Right lobe of liver (tissue), 6 donors: ENCODE results near the gene NLRP9. TPM values are rescaled to one million over a fixed set of nuclear protein-coding genes. Genes with fewer than 3 reads are reported as not detected.

ENCODE experiments used
- ATAC-seq, 4 donors: fragments of 200-7000 bp; cut with Tn5 transposase; one replicate each; pipeline ENCODE4 v1.9.1; 2020; ENCODE audit warnings: mild to moderate bottlenecking in 4 of 4, moderate library complexity in 4 of 4
- DNase-seq, 3 donors: peaks; one replicate each; pipeline ENCODE4 v3.0.0-alpha.2; 2020
- H3K27ac ChIP-seq, 3 donors: fragments of 200-600 bp; one replicate each; pipeline ENCODE4 v1.8.0; 2022
- H3K27me3 ChIP-seq, 2 donors: fragments of 200-600 bp; one replicate each; pipeline ENCODE4 v1.8.0; 2022
- H3K36me3 ChIP-seq, 4 donors: fragments of 200-600 bp; sonication (generic) in 1 of 4; one replicate each; pipeline versions ENCODE4 v1.5.1 to v1.8.0; 2017 to 2022; ENCODE audit warnings: control low read depth in 1 of 4
- H3K4me1 ChIP-seq, 4 donors: fragments of 200-600 bp; sonication (generic) in 1 of 4; one replicate each; pipeline versions ENCODE4 v1.5.1 to v1.8.0; 2017 to 2022; ENCODE audit warnings: control low read depth in 1 of 4
- H3K4me3 ChIP-seq, 3 donors: fragments of 200-600 bp; one replicate each; pipeline ENCODE4 v1.8.0; 2022
- H3K9me3 ChIP-seq, 4 donors: fragments of 200-600 bp; sonication (generic) in 1 of 4; one replicate each; pipeline versions ENCODE4 v1.5.1 to v1.8.0; 2017 to 2022; ENCODE audit warnings: control low read depth in 1 of 4
- POLR2A ChIP-seq: fragments of 450-650 bp; IDR thresholded peaks from one replicate; pipeline ENCODE4 v1.6.1; 2017; ENCODE audit warnings: antibody characterized with exemption, mild to moderate bottlenecking
- WGBS: methylation state at CpG from one replicate; pipeline ENCODE4 v1.1.6; 2018; ENCODE audit warnings: low coverage, low lambda C conversion rate; ENCODE audit not compliant: insufficient coverage; ENCODE audit errors: missing lambda C conversion rate; 5-methylcytosine and 5-hydroxymethylcytosine counted together
- intact Hi-C, 2 donors: fragments of 100-400 bp; cut with DNase I; formaldehyde crosslinking; loops; one replicate each; pipeline versions ENCODE4 v1.11.2 to v1.14.1; 2022
- total RNA-seq, 6 experiments: library from RNA; depleted of rRNA in 2 of 6; stranded (reverse); fragments of >200 nt in 2 of 6; fragmentation: NEBNext Ultra II Directional in 3 of 6; extraction: Animal tissue kit (Norgen Biotek cat#: 25700) in 3 of 6; gene quantifications; one replicate each; pipeline versions ENCODE4 v1.1.0 to v1.2.4, GENCODE V29; 2016 to 2023
- TF ChIP-seq, protein P1 (sequence below), 4 donors: fragments of 200-600 bp in 3 of 4; fragments of 450-650 bp in 1 of 4; IDR thresholded peaks; one replicate each; pipeline versions ENCODE4 v1.5.1 to v1.8.0; 2016 to 2022; ENCODE audit warnings: antibody characterized with exemption in 4 of 4, mild to moderate bottlenecking in 2 of 4
- donor health status: DM: no; HTN: yes; CAD: no.
- donor health status: DM: no; HTN: no; CAD: no.
- donor health status: DM: no; HTN: no; CAD: no.
- donor health status: DM: no; HTN: yes; CAD: no.
- donor health status: DM: no; HTN: yes; CAD: no.

NLRP9 gene
- total RNA-seq, 6 experiments from 2014 or later: not detected

- ATAC-seq (no peak), DNase-seq (no peak)
- Histone ChIP-seq H3K36me3 (peaks cover 3 to 67% (median 31%) of the 10 kb centered on the region in 4 donors), H3K9me3 (no peaks in the 10 kb centered on the region), H3K4me1 (no peaks in the 10 kb centered on the region), H3K27ac (no peak overlapping the region), H3K4me3 (no peak overlapping the region), H3K27me3 (no peaks in the 10 kb centered on the region)
- 86% methylated on average over 1 of the region's 19 CpGs for WGBS
- intact Hi-C loops: no loop called here
- no peak for TF ChIP-seq POLR2A
- TF ChIP-seq, protein P1, sequence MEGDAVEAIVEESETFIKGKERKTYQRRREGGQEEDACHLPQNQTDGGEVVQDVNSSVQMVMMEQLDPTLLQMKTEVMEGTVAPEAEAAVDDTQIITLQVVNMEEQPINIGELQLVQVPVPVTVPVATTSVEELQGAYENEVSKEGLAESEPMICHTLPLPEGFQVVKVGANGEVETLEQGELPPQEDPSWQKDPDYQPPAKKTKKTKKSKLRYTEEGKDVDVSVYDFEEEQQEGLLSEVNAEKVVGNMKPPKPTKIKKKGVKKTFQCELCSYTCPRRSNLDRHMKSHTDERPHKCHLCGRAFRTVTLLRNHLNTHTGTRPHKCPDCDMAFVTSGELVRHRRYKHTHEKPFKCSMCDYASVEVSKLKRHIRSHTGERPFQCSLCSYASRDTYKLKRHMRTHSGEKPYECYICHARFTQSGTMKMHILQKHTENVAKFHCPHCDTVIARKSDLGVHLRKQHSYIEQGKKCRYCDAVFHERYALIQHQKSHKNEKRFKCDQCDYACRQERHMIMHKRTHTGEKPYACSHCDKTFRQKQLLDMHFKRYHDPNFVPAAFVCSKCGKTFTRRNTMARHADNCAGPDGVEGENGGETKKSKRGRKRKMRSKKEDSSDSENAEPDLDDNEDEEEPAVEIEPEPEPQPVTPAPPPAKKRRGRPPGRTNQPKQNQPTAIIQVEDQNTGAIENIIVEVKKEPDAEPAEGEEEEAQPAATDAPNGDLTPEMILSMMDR (IDR thresholded peaks at IDR 0.05): no peak
Measured at GRCh38 chr19:55692681-55693081, 45.5 kb downstream of the NLRP9 start.

GRCh38 chr19:55691561-55692481 lies 46.4 kb downstream of the NLRP9 start:
- Histone ChIP-seq H3K27me3 (no peaks in the 10 kb centered on the region), H3K4me1 (no peaks in the 10 kb centered on the region), H3K4me3 (no peak overlapping the region), H3K9me3 (no peaks in the 10 kb centered on the region), H3K36me3 (peaks cover 3 to 61% (median 30%) of the 10 kb centered on the region in 4 donors), H3K27ac (no peak overlapping the region)
- no peak for ATAC-seq
- no peak for TF ChIP-seq POLR2A
- TF ChIP-seq, protein P1 (IDR thresholded peaks at IDR 0.05): no peak
- peak in 2 of 3 donors; percentile 11 to 45 for DNase-seq
- intact Hi-C loops: no loop called here
- 92% methylated on average over 19 of the region's 31 CpGs for WGBS

DNA sequence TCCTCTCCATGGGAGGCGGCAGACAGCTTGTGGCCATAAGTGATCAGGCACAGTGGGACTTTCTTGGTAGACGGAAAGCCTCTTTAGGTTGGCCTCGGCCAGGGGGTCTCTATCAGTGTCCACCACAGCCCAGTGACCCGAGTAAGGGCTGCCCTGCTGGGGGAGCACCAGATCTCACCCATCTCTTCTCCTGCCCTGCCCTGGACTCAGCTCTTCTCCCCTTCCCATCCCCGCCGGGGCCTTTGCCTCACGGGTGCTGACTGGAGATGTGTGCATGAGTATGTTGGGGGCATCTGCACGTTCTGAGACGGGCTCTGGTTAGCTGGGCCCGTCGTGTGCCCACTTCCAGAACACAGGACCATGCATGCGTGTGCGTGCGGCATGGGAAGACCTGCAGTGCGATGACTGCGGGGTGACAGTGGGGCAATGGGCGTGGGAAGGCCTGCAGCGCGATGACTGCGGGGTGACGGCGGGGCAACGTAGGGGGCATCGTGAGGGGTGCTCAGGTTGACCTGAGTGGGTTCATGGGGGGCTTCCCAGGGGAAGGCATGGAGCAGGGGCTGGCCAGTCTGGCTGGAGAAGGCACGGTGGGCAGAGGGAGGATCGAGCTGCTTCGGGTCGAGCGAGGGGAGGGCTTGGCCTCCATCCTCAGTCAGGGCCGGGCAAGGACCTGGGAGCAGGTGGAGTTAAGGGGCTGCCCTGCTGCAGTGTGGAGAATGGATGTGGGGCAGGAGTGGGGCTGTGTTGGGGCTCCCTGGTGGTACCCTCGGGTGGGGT lies 47.2 kb downstream of the NLRP9 start:
- intact Hi-C loops: no loop called here
- Histone ChIP-seq H3K4me1 (no peaks in the 10 kb centered on the region), H3K36me3 (peaks cover 3 to 61% (median 29%) of the 10 kb centered on the region in 4 donors), H3K27me3 (no peaks in the 10 kb centered on the region), H3K27ac (no peak overlapping the region), H3K4me3 (no peak overlapping the region), H3K9me3 (no peaks in the 10 kb centered on the region)
- TF ChIP-seq, protein P1 (IDR thresholded peaks at IDR 0.05): no peak
- TF ChIP-seq POLR2A: no peak
- ATAC-seq: no peak
- 94% methylated on average over 14 of the region's 31 CpGs for WGBS
- DNase-seq: no peak

GRCh38 chr19:55690109-55690768 lies 48.0 kb downstream of the NLRP9 start:
- no peak overlapping the region for H3K27ac ChIP-seq
- 82% methylated on average over 2 of the region's 25 CpGs for WGBS
- intact Hi-C loops: no loop called here

More at GRCh38 chr19:55690109-55690768, 48.0 kb downstream of the NLRP9 start:
- Histone ChIP-seq H3K27me3 (no peaks in the 10 kb centered on the region), H3K36me3 (peaks cover 3 to 62% (median 31%) of the 10 kb centered on the region in 4 donors), H3K9me3 (no peaks in the 10 kb centered on the region), H3K4me3 (no peak overlapping the region), H3K4me1 (peaks cover 0 to 3% (median 0%) of the 10 kb centered on the region in 4 donors)
- DNase-seq (peak in 1 of 3 donors; percentile 22), ATAC-seq (no peak)
- TF ChIP-seq POLR2A: no peak
- TF ChIP-seq, protein P1 (IDR thresholded peaks at IDR 0.05): no peak
